ENCODE measurements around the gene TUNAR.

DNA sequence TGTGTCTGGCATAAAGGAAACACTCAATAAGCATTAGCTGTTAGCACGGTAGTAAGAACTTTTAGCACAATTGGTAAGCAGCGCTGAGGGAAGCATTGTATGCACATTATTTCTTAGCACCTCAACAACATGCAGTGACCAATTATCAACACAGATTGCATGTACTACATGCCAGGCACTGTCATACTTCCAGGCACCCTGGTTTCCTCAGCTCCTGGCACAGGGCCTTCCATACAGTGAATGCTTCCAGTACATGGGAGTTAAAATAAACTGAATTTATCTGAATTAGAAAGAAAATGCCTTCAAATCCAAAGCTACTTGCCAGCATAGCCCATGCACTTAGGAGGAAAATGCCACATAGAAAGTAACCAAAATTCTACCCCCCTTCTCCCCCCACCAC lies 59.4 kb downstream of the TUNAR start:
- TF ChIP-seq REST (IDR thresholded peaks at IDR 0.05; ENCODE audit: low read depth) (no peak), EGR1 (IDR thresholded peaks at IDR 0.05) (no peak), EP300 (IDR thresholded peaks at IDR 0.05; ENCODE audit: borderline replicate concordance) (no peak), CREB1 (IDR thresholded peaks at IDR 0.05; ENCODE audit: low read depth) (no peak), FOXM1 (IDR thresholded peaks at IDR 0.05; ENCODE audit: borderline replicate concordance, low read depth) (no peak), ZBTB7A (IDR thresholded peaks at IDR 0.05; ENCODE audit: low read depth) (no peak), YY1 (IDR thresholded peaks at IDR 0.05; ENCODE audit: low read depth) (no peak), TEAD4 (IDR thresholded peaks at IDR 0.05) (no peak)
- TF ChIP-seq, protein P1, sequence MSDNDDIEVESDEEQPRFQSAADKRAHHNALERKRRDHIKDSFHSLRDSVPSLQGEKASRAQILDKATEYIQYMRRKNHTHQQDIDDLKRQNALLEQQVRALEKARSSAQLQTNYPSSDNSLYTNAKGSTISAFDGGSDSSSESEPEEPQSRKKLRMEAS (IDR thresholded peaks at IDR 0.05), result no peak

Measured in Ishikawa (cell line).